Prostate gland (tissue), 2 donors: ENCODE results near the gene PUSL1.

ENCODE experiments used
- CTCF ChIP-seq, 4 experiments: fragments of 200-600 bp in 2 of 4; fragments of 450-650 bp in 2 of 4; sonication (generic) in 2 of 4; IDR thresholded peaks; 1 replicate in 3 of 4; 2 replicates in 1 of 4; pipeline ENCODE4 v1.5.1; 2016 to 2019; ENCODE audit warnings: antibody characterized with exemption in 4 of 4, mild to moderate bottlenecking in 2 of 4, moderate library complexity in 2 of 4
- POLR2A ChIP-seq: fragments of 450-650 bp; IDR thresholded peaks from one replicate; pipeline ENCODE4 v1.6.1; 2016; ENCODE audit warnings: antibody characterized with exemption, mild to moderate bottlenecking
- POLR2AphosphoS5 ChIP-seq: sonication (generic); formaldehyde crosslinking; IDR thresholded peaks from one replicate; pipeline ENCODE4 v1.6.1; 2017; ENCODE audit warnings: antibody characterized with exemption

- TF ChIP-seq CTCF (IDR thresholded peaks at IDR 0.05) (no peak), POLR2A (no peak), POLR2AphosphoS5 (no peak)
Observed at GRCh38 chr1:1358433-1359271, 50.3 kb downstream of the PUSL1 start, which contains the start of gene MXRA8.
